Erythroblast (primary cell): Measurements from ENCODE around the gene MYZAP.

Experiments used
- GATA1 ChIP-seq: IDR thresholded peaks from 2 replicates; pipeline ENCODE4 v1.6.1; 2011; ENCODE audit warnings: low read depth, mild to moderate bottlenecking, control low read depth, low read length, moderate library complexity
- POLR2A ChIP-seq: IDR thresholded peaks from 2 replicates; pipeline ENCODE4 v1.6.1; 2011; ENCODE audit warnings: mild to moderate bottlenecking, low read length

- TF ChIP-seq POLR2A (no peak), GATA1 (no peak)
Measured at GRCh38 chr15:57734860-57735259, 143.2 kb downstream of the MYZAP start.
